ENCODE results near the gene IMPA2. TPM values are rescaled to one million over a fixed set of nuclear protein-coding genes. Genes with fewer than 3 reads are reported as not detected.
A peak's percentile ranks its signal among the peaks of the same experiment; 100 is the strongest.

The IMPA2 gene
- total and polyA plus RNA-seq, 4 donors, result 43.4 to 65.4 (median 61.5) TPM

- no peak for TF ChIP-seq CTCF (IDR thresholded peaks at IDR 0.05; ENCODE audit: control extremely low read depth, extremely low read depth)
- Histone ChIP-seq H3K9ac (ENCODE audit: insufficient read depth in 1 of 2, low read length in 2 of 2) (no peak overlapping the region), H3K4me3 (no peak overlapping the region), H3K4me1 (ENCODE audit: control insufficient read depth in 5 of 5, insufficient read depth in 5 of 5, low read length in 5 of 5) (peaks cover 0 to 34% (median 25%) of the 10 kb centered on the region in 5 donors), H3K36me3 (ENCODE audit: control insufficient read depth in 4 of 4, insufficient read depth in 4 of 4, low read length in 4 of 4) (peaks cover 0 to 23% (median 16%) of the 10 kb centered on the region in 4 donors), H3K9me3 (ENCODE audit: control insufficient read depth in 4 of 4, insufficient read depth in 3 of 4, low read length in 3 of 4) (no peaks in the 10 kb centered on the region), H3K27ac (ENCODE audit: low read depth in 1 of 2, low read length in 1 of 2) (peak overlapping the region in 1 of 2 donors; percentile 72), H3K27me3 (ENCODE audit: control insufficient read depth in 3 of 3, insufficient read depth in 3 of 3, low read length in 2 of 3) (no peaks in the 10 kb centered on the region)
- DNase-seq (no peak), ATAC-seq (ENCODE audit: insufficient read depth, low FRiP score) (no peak)
- 76 to 77% methylated on average over 20 of the region's 20 CpGs for WGBS, 2 donors
Observed at GRCh38 chr18:12013186-12013916, 32.0 kb downstream of the IMPA2 start.

- H3K27ac ChIP-seq (ENCODE audit: low read depth in 1 of 2, low read length in 1 of 2), result peak overlapping the region in 1 of 2 donors; percentile 34
- peaks cover 0 to 19% (median 16%) of the 10 kb centered on the region in 4 donors for H3K36me3 ChIP-seq (ENCODE audit: control insufficient read depth in 4 of 4, insufficient read depth in 4 of 4, low read length in 4 of 4)
- DNase-seq, result no peak
- H3K9ac ChIP-seq (ENCODE audit: insufficient read depth in 1 of 2, low read length in 2 of 2), result no peak overlapping the region
- peaks cover 0 to 34% (median 25%) of the 10 kb centered on the region in 5 donors for H3K4me1 ChIP-seq (ENCODE audit: control insufficient read depth in 5 of 5, insufficient read depth in 5 of 5, low read length in 5 of 5)
- H3K27me3 ChIP-seq (ENCODE audit: control insufficient read depth in 3 of 3, insufficient read depth in 3 of 3, low read length in 2 of 3), result no peaks in the 10 kb centered on the region
- WGBS, 2 donors, result 90 to 95% methylated on average over 17 of the region's 17 CpGs
- TF ChIP-seq CTCF (IDR thresholded peaks at IDR 0.05; ENCODE audit: control extremely low read depth, extremely low read depth), result no peak
- no peak overlapping the region for H3K4me3 ChIP-seq
- ATAC-seq (ENCODE audit: insufficient read depth, low FRiP score), result no peak
- no peaks in the 10 kb centered on the region for H3K9me3 ChIP-seq (ENCODE audit: control insufficient read depth in 4 of 4, insufficient read depth in 3 of 4, low read length in 3 of 4)
Observed at GRCh38 chr18:12014086-12014485, 32.8 kb downstream of the IMPA2 start.

GRCh38 chr18:12014521-12015415 is 33.5 kb downstream of the IMPA2 start:
- WGBS, 2 donors, result 75 to 92% methylated on average over 14 of the region's 14 CpGs
- Histone ChIP-seq H3K9me3 (ENCODE audit: control insufficient read depth in 4 of 4, insufficient read depth in 3 of 4, low read length in 3 of 4) (no peaks in the 10 kb centered on the region), H3K36me3 (ENCODE audit: control insufficient read depth in 4 of 4, insufficient read depth in 4 of 4, low read length in 4 of 4) (peaks cover 0 to 17% (median 14%) of the 10 kb centered on the region in 4 donors), H3K4me3 (no peak overlapping the region), H3K4me1 (ENCODE audit: control insufficient read depth in 5 of 5, insufficient read depth in 5 of 5, low read length in 5 of 5) (peaks cover 0 to 34% (median 25%) of the 10 kb centered on the region in 5 donors), H3K27ac (ENCODE audit: low read depth in 1 of 2, low read length in 1 of 2) (peak overlapping the region in 1 of 2 donors; percentile 34), H3K27me3 (ENCODE audit: control insufficient read depth in 3 of 3, insufficient read depth in 3 of 3, low read length in 2 of 3) (no peaks in the 10 kb centered on the region), H3K9ac (ENCODE audit: insufficient read depth in 1 of 2, low read length in 2 of 2) (no peak overlapping the region)
- DNase-seq (no peak), ATAC-seq (ENCODE audit: insufficient read depth, low FRiP score) (peak; percentile 11)
- TF ChIP-seq CTCF (IDR thresholded peaks at IDR 0.05; ENCODE audit: control extremely low read depth, extremely low read depth), result no peak
